ENCODE results near the gene TPO.
"Not testable (repeated sequence)": the region's sequence is repeated elsewhere in the genome, so short reads cannot be mapped to it uniquely, and the experiment has no call there.

The TPO gene

GRCh38 chr2:1491751-1492150 lies 78.5 kb downstream of the TPO start:
- Histone ChIP-seq H3K36me3 (ENCODE audit: control insufficient read depth in 1 of 2, insufficient read depth in 2 of 2, low read length in 2 of 2) (no peaks in the 10 kb centered on the region), H2AK5ac (ENCODE audit: low read length) (no peak overlapping the region), H3K27ac (ENCODE audit: low read depth, low read length) (no peak overlapping the region), H3K79me1 (ENCODE audit: low read length) (peaks cover 2% of the 10 kb centered on the region), H3K14ac (ENCODE audit: low read length) (no peak overlapping the region), H3K4me3 (ENCODE audit: low read depth, low read length) (no peak overlapping the region), H3K23ac (ENCODE audit: low read length) (no peak overlapping the region), H3K4me1 (ENCODE audit: control insufficient read depth in 1 of 2, insufficient read depth in 2 of 2, low read length in 2 of 2) (no peaks in the 10 kb centered on the region), H3K27me3 (ENCODE audit: insufficient read depth, low read length) (no peaks in the 10 kb centered on the region), H3K18ac (ENCODE audit: low read length) (no peak overlapping the region), H3K4ac (ENCODE audit: low read depth, low read length) (no peak overlapping the region), H3K79me2 (ENCODE audit: control insufficient read depth, insufficient read depth, low read length, poor library complexity) (no peaks in the 10 kb centered on the region), H4K91ac (ENCODE audit: low read depth, low read length) (no peak overlapping the region), H2AFZ (ENCODE audit: insufficient read depth, low read length, poor library complexity) (no peak overlapping the region), H4K8ac (ENCODE audit: low read depth, low read length) (no peak overlapping the region), H2BK5ac (ENCODE audit: low read depth, low read length, poor library complexity) (no peak overlapping the region), H3K9me3 (ENCODE audit: insufficient read depth, low read depth, low read length) (peaks cover 4% of the 10 kb centered on the region), H2BK120ac (ENCODE audit: insufficient read depth, low read length, poor library complexity) (no peak overlapping the region), H3K4me2 (ENCODE audit: low read length) (no peak overlapping the region), H3K9ac (ENCODE audit: low read length) (no peak overlapping the region), H2BK12ac (ENCODE audit: low read length) (no peak overlapping the region), H4K12ac (ENCODE audit: low read depth, low read length) (no peak overlapping the region)
- no peak for DNase-seq
- no CpG with 5 or more reads among the region's 8 CpGs for WGBS (ENCODE audit: extremely low coverage, insufficient coverage, insufficient read length)

GRCh38 chr2:1492231-1492630 lies 79.0 kb downstream of the TPO start:
- not testable (repeated sequence) for H3K4me3 ChIP-seq (ENCODE audit: low read depth, low read length); H2BK12ac ChIP-seq (ENCODE audit: low read length); H4K91ac ChIP-seq (ENCODE audit: low read depth, low read length); H3K79me1 ChIP-seq (ENCODE audit: low read length); H3K23ac ChIP-seq (ENCODE audit: low read length); H2BK120ac ChIP-seq (ENCODE audit: insufficient read depth, low read length, poor library complexity); H3K9ac ChIP-seq (ENCODE audit: low read length); H4K8ac ChIP-seq (ENCODE audit: low read depth, low read length); H3K9me3 ChIP-seq (ENCODE audit: insufficient read depth, low read depth, low read length); H3K79me2 ChIP-seq (ENCODE audit: control insufficient read depth, insufficient read depth, low read length, poor library complexity); H3K36me3 ChIP-seq (ENCODE audit: control insufficient read depth in 1 of 2, insufficient read depth in 2 of 2, low read length in 2 of 2); H3K4ac ChIP-seq (ENCODE audit: low read depth, low read length); DNase-seq; H2AFZ ChIP-seq (ENCODE audit: insufficient read depth, low read length, poor library complexity); H3K27me3 ChIP-seq (ENCODE audit: insufficient read depth, low read length); H3K18ac ChIP-seq (ENCODE audit: low read length); H2BK5ac ChIP-seq (ENCODE audit: low read depth, low read length, poor library complexity); H3K14ac ChIP-seq (ENCODE audit: low read length); H3K4me2 ChIP-seq (ENCODE audit: low read length); H4K12ac ChIP-seq (ENCODE audit: low read depth, low read length); H3K4me1 ChIP-seq (ENCODE audit: control insufficient read depth in 1 of 2, insufficient read depth in 2 of 2, low read length in 2 of 2); H3K27ac ChIP-seq (ENCODE audit: low read depth, low read length); H2AK5ac ChIP-seq (ENCODE audit: low read length)
- no CpG with 5 or more reads among the region's 9 CpGs for WGBS (ENCODE audit: extremely low coverage, insufficient coverage, insufficient read length)

GRCh38 chr2:1492711-1493430 lies 79.6 kb downstream of the TPO start:
- Histone ChIP-seq H3K18ac (ENCODE audit: low read length) (no peak overlapping the region), H2AFZ (ENCODE audit: insufficient read depth, low read length, poor library complexity) (no peak overlapping the region), H4K12ac (ENCODE audit: low read depth, low read length) (no peak overlapping the region), H3K4me2 (ENCODE audit: low read length) (no peak overlapping the region), H3K79me1 (ENCODE audit: low read length) (peaks cover 2% of the 10 kb centered on the region), H3K4me1 (ENCODE audit: control insufficient read depth in 1 of 2, insufficient read depth in 2 of 2, low read length in 2 of 2) (no peaks in the 10 kb centered on the region), H3K9ac (ENCODE audit: low read length) (no peak overlapping the region), H3K27ac (ENCODE audit: low read depth, low read length) (no peak overlapping the region), H4K91ac (ENCODE audit: low read depth, low read length) (no peak overlapping the region), H3K9me3 (ENCODE audit: insufficient read depth, low read depth, low read length) (peaks cover 3% of the 10 kb centered on the region), H4K8ac (ENCODE audit: low read depth, low read length) (no peak overlapping the region), H3K27me3 (ENCODE audit: insufficient read depth, low read length) (no peaks in the 10 kb centered on the region), H3K4me3 (ENCODE audit: low read depth, low read length) (no peak overlapping the region), H2BK120ac (ENCODE audit: insufficient read depth, low read length, poor library complexity) (no peak overlapping the region), H3K23ac (ENCODE audit: low read length) (no peak overlapping the region), H2BK12ac (ENCODE audit: low read length) (no peak overlapping the region), H3K14ac (ENCODE audit: low read length) (no peak overlapping the region), H3K4ac (ENCODE audit: low read depth, low read length) (no peak overlapping the region), H3K36me3 (ENCODE audit: control insufficient read depth in 1 of 2, insufficient read depth in 2 of 2, low read length in 2 of 2) (no peaks in the 10 kb centered on the region), H3K79me2 (ENCODE audit: control insufficient read depth, insufficient read depth, low read length, poor library complexity) (no peaks in the 10 kb centered on the region), H2BK5ac (ENCODE audit: low read depth, low read length, poor library complexity) (no peak overlapping the region), H2AK5ac (ENCODE audit: low read length) (no peak overlapping the region)
- no CpG with 5 or more reads among the region's 15 CpGs for WGBS (ENCODE audit: extremely low coverage, insufficient coverage, insufficient read length)
- no peak for DNase-seq

GRCh38 chr2:1493431-1494126 lies 80.3 kb downstream of the TPO start:
- Histone ChIP-seq H2BK12ac (ENCODE audit: low read length) (no peak overlapping the region), H3K4me3 (ENCODE audit: low read depth, low read length) (no peak overlapping the region)
- WGBS (ENCODE audit: extremely low coverage, insufficient coverage, insufficient read length): no CpG with 5 or more reads among the region's 24 CpGs

More at GRCh38 chr2:1493431-1494126, 80.3 kb downstream of the TPO start:
- Histone ChIP-seq H3K4me2 (ENCODE audit: low read length) (no peak overlapping the region), H3K27me3 (ENCODE audit: insufficient read depth, low read length) (no peaks in the 10 kb centered on the region), H3K4me1 (ENCODE audit: control insufficient read depth in 1 of 2, insufficient read depth in 2 of 2, low read length in 2 of 2) (no peaks in the 10 kb centered on the region), H3K9me3 (ENCODE audit: insufficient read depth, low read depth, low read length) (peaks cover 3% of the 10 kb centered on the region), H3K14ac (ENCODE audit: low read length) (no peak overlapping the region), H3K4ac (ENCODE audit: low read depth, low read length) (no peak overlapping the region), H3K79me1 (ENCODE audit: low read length) (peaks cover 2% of the 10 kb centered on the region), H3K79me2 (ENCODE audit: control insufficient read depth, insufficient read depth, low read length, poor library complexity) (no peaks in the 10 kb centered on the region), H2AK5ac (ENCODE audit: low read length) (no peak overlapping the region), H2BK5ac (ENCODE audit: low read depth, low read length, poor library complexity) (no peak overlapping the region), H4K8ac (ENCODE audit: low read depth, low read length) (no peak overlapping the region), H2BK120ac (ENCODE audit: insufficient read depth, low read length, poor library complexity) (no peak overlapping the region), H3K23ac (ENCODE audit: low read length) (no peak overlapping the region), H3K18ac (ENCODE audit: low read length) (no peak overlapping the region), H4K91ac (ENCODE audit: low read depth, low read length) (no peak overlapping the region), H3K27ac (ENCODE audit: low read depth, low read length) (no peak overlapping the region), H4K12ac (ENCODE audit: low read depth, low read length) (no peak overlapping the region), H3K9ac (ENCODE audit: low read length) (no peak overlapping the region), H2AFZ (ENCODE audit: insufficient read depth, low read length, poor library complexity) (no peak overlapping the region), H3K36me3 (ENCODE audit: control insufficient read depth in 1 of 2, insufficient read depth in 2 of 2, low read length in 2 of 2) (no peaks in the 10 kb centered on the region)
- no peak for DNase-seq
